ENCODE data around the gene PLCH1. TPM values are rescaled to one million over a fixed set of nuclear protein-coding genes. Genes with fewer than 3 reads are reported as not detected.

PLCH1 gene
- total and polyA plus RNA-seq, 10 of the 15 experiments (the other 5 are each of a cell fraction or from before 2014, with no cell fraction given), result 0.03 to 0.22 (median 0.04) TPM; not detected in 5

- TF ChIP-seq E4F1 (IDR thresholded peaks at IDR 0.05; ENCODE audit: borderline replicate concordance, partially characterized antibody) (no peak), USF1 (IDR thresholded peaks at IDR 0.05; ENCODE audit: borderline replicate concordance, extremely low read length, insufficient read depth, low read depth, low read length) (no peak)
Observed at GRCh38 chr3:155465664-155466063, 279.2 kb downstream of the PLCH1 start (continued).

GRCh38 chr3:155462672-155463071 is 282.2 kb downstream of the PLCH1 start:
- ATAC-seq (no peak), DNase-seq (ENCODE audit: low read depth, low spot score) (no peak), FAIRE-seq (no peak)
- Histone ChIP-seq H3K36me3 (ENCODE audit: control insufficient read depth in 2 of 2, insufficient read depth in 2 of 2, low read length in 1 of 2) (no peaks in the 10 kb centered on the region), H3K79me2 (ENCODE audit: control insufficient read depth, insufficient read depth, low read length) (no peaks in the 10 kb centered on the region), H3K9ac (ENCODE audit: control insufficient read depth, insufficient read depth, low read length) (no peak overlapping the region), H3K4me3 (no peak overlapping the region), H4K20me1 (ENCODE audit: control insufficient read depth, insufficient read depth) (no peaks in the 10 kb centered on the region), H3K9me3 (replicated peaks; ENCODE audit: control insufficient read depth, insufficient read depth, low read length) (no peaks in the 10 kb centered on the region), H3K27me3 (replicated peaks in 1 of 2; ENCODE audit: control insufficient read depth in 2 of 2, insufficient read depth in 2 of 2, low read length in 1 of 2) (no peaks in the 10 kb centered on the region), H2AFZ (ENCODE audit: control insufficient read depth, low read depth, low read length) (no peak overlapping the region), H3K4me2 (ENCODE audit: control insufficient read depth, insufficient read depth) (no peak overlapping the region), H3K4me1 (ENCODE audit: control insufficient read depth, insufficient read depth, low read length) (no peaks in the 10 kb centered on the region), H3K27ac (ENCODE audit: control insufficient read depth, insufficient read depth) (no peak overlapping the region)
- 2% methylated on average over 4 of the region's 4 CpGs for WGBS (ENCODE audit: insufficient coverage, insufficient replicate concordance, low lambda C conversion rate, missing lambda C conversion rate)
- ChIA-PET POLR2A (no interaction called here), CTCF (no interaction called here), SMC1A (ENCODE audit: uncharacterized antibody, unreplicated experiment) (no interaction called here), RAD21 (ENCODE audit: unreplicated experiment) (no interaction called here)
- intact Hi-C loops (cut with micrococcal nuclease; ENCODE audit: unreplicated experiment), result no loop called here
- no TSS peak for BruUV-seq (replicated peaks)
- in situ Hi-C loops (cut with MboI), result no loop called here
- no peak for TF ChIP-seq ZNF592 (IDR thresholded peaks at IDR 0.05)
- TF ChIP-seq ZNF687 (IDR thresholded peaks at IDR 0.05), result no peak
- TF ChIP-seq TARDBP (IDR thresholded peaks at IDR 0.05; ENCODE audit: borderline replicate concordance), result no peak
- no peak for TF ChIP-seq SREBF1 (IDR thresholded peaks at IDR 0.05; ENCODE audit: low read length)
- TF ChIP-seq STAT3 (IDR thresholded peaks at IDR 0.05; ENCODE audit: low read depth, low read length), result no peak
- TF ChIP-seq SRF (IDR thresholded peaks at IDR 0.05; ENCODE audit: low read depth in 2 of 2, low read length in 2 of 2), result no peak
- no peak for TF ChIP-seq NFXL1 (IDR thresholded peaks at IDR 0.05; ENCODE audit: borderline replicate concordance)
- no peak for TF ChIP-seq RUNX3 (IDR thresholded peaks at IDR 0.05; ENCODE audit: low read length)
- no peak for TF ChIP-seq NR2C2 (IDR thresholded peaks at IDR 0.05; ENCODE audit: borderline replicate concordance, control insufficient read depth, insufficient read length, low read depth)
- no peak for TF ChIP-seq NR2C1 (IDR thresholded peaks at IDR 0.05)
